IMR-90 (cell line): Measurements from ENCODE around the gene RAD51B. TPM values are rescaled to one million over a fixed set of nuclear protein-coding genes. Genes with fewer than 3 reads are reported as not detected.

Experiments used
- ATAC-seq: fragments of 200-7000 bp; cut with Tn5 transposase; 2 replicates; pipeline ENCODE4 v1.9.1; 2020; ENCODE audit warnings: low read depth, mild to moderate bottlenecking, moderate library complexity
- BruUV-seq: library from RNA; stranded (reverse); fragments of 400-500 nt; replicated peaks from 2 replicates; lab custom pipeline; 2021; lab: Mats Ljungman, UMichigan
- CTCF ChIA-PET: fragments of 300-600 bp; formaldehyde crosslinking; extraction: SDS; loops from one replicate; lab custom pipeline; 2021; ENCODE audit warnings: antibody characterized with exemption; lab: Yijun Ruan, JAX
- POLR2A ChIA-PET: fragments of 300-600 bp; sonication (Branson Sonifier 250); formaldehyde crosslinking; loops from one replicate; lab custom pipeline; 2022; ENCODE audit warnings: antibody characterized with exemption; ENCODE audit not compliant: unreplicated experiment; lab: Charles Lee
- DNase-seq: peaks from one replicate; pipeline ENCODE4 v3.0.0; 2013
- H2AFZ ChIP-seq: replicated peaks from 2 replicates; pipeline ENCODE3; 2013; ENCODE audit warnings: low read length, mild to moderate bottlenecking; ENCODE audit not compliant: poor library complexity
- H2AK5ac ChIP-seq: 2 replicates; pipeline ENCODE4 v1.6.1; 2013; ENCODE audit warnings: low read depth, low read length, inconsistent platforms
- H2AK9ac ChIP-seq: replicated peaks from 2 replicates; pipeline ENCODE3; 2013; ENCODE audit warnings: mild to moderate bottlenecking, low read depth, low read length, moderate library complexity; ENCODE audit not compliant: poor library complexity
- H2BK120ac ChIP-seq: 2 replicates; pipeline ENCODE4 v1.6.1; 2013; ENCODE audit warnings: low read depth, low read length, inconsistent platforms
- H2BK15ac ChIP-seq: 3 replicates; pipeline ENCODE4 v1.6.1; 2013; ENCODE audit warnings: low read depth, low read length, inconsistent platforms
- H2BK20ac ChIP-seq: 2 replicates; pipeline ENCODE4 v1.6.1; 2013; ENCODE audit warnings: low read depth, mild to moderate bottlenecking, inconsistent platforms, low read length, moderate library complexity
- H2BK5ac ChIP-seq: 2 replicates; pipeline ENCODE4 v1.6.1; 2013; ENCODE audit warnings: mild to moderate bottlenecking, low read depth, low read length, inconsistent platforms; ENCODE audit not compliant: poor library complexity, severe bottlenecking
- H3K14ac ChIP-seq: replicated peaks from 2 replicates; pipeline ENCODE4 v1.6.1; 2013; ENCODE audit warnings: low read depth, low read length, inconsistent platforms
- H3K18ac ChIP-seq: 2 replicates; pipeline ENCODE4 v1.6.1; 2013; ENCODE audit warnings: low read depth, low read length, control low read depth
- H3K23ac ChIP-seq: 2 replicates; pipeline ENCODE4 v1.6.1; 2013; ENCODE audit warnings: low read depth, low read length, inconsistent platforms
- H3K27ac ChIP-seq: 2 replicates; pipeline ENCODE4 v1.5.1; 2013; ENCODE audit warnings: mild to moderate bottlenecking, control low read depth, low read length; ENCODE audit not compliant: insufficient read depth
- H3K27me3 ChIP-seq: 2 replicates; pipeline ENCODE4 v1.6.1; 2013; ENCODE audit warnings: low read length; ENCODE audit not compliant: control insufficient read depth, insufficient read depth
- H3K36me3 ChIP-seq: 2 replicates; pipeline ENCODE4 v1.6.1; 2013; ENCODE audit warnings: low read length, mixed read lengths; ENCODE audit not compliant: control insufficient read depth, insufficient read depth
- H3K4ac ChIP-seq: 2 replicates; pipeline ENCODE4 v1.6.1; 2013; ENCODE audit warnings: low read depth, low read length, inconsistent platforms
- H3K4me1 ChIP-seq: 2 replicates; pipeline ENCODE4 v1.6.1; 2013; ENCODE audit warnings: low read length, mixed read lengths; ENCODE audit not compliant: control insufficient read depth, insufficient read depth
- H3K4me2 ChIP-seq: 2 replicates; pipeline ENCODE4 v1.6.1; 2013; ENCODE audit warnings: low read depth, mild to moderate bottlenecking, control low read depth, low read length, moderate library complexity
- H3K4me3 ChIP-seq: 2 replicates; pipeline ENCODE4 v1.5.1; 2013; ENCODE audit warnings: low read depth, mild to moderate bottlenecking, control low read depth, low read length, moderate library complexity; ENCODE audit not compliant: insufficient read depth
- H3K56ac ChIP-seq: 2 replicates; pipeline ENCODE4 v1.6.1; 2013; ENCODE audit warnings: low read length, inconsistent platforms; ENCODE audit not compliant: insufficient read depth; ENCODE audit errors: extremely low read depth
- H3K79me1 ChIP-seq, 2 experiments: 2 replicates each; pipeline ENCODE4 v1.6.1; 2013; ENCODE audit warnings: low read length in 2 of 2, inconsistent platforms in 1 of 2, low read depth in 1 of 2
- H3K9ac ChIP-seq: 2 replicates; pipeline ENCODE4 v1.6.1; 2013; ENCODE audit warnings: low read depth, low read length, control low read depth
- H3K9me1 ChIP-seq: 2 replicates; pipeline ENCODE4 v1.6.1; 2013; ENCODE audit warnings: low read length, inconsistent platforms; ENCODE audit not compliant: insufficient read depth
- H3K9me3 ChIP-seq: 2 replicates; pipeline ENCODE4 v1.6.1; 2013; ENCODE audit warnings: low read length; ENCODE audit not compliant: control insufficient read depth, insufficient read depth
- H4K20me1 ChIP-seq: 2 replicates; pipeline ENCODE4 v1.6.1; 2013; ENCODE audit warnings: low read length, inconsistent platforms; ENCODE audit not compliant: insufficient read depth
- H4K5ac ChIP-seq: 2 replicates; pipeline ENCODE4 v1.6.1; 2013; ENCODE audit warnings: mild to moderate bottlenecking, low read depth, low read length, control low read depth
- H4K8ac ChIP-seq, 2 experiments: 2 replicates each; pipeline ENCODE4 v1.6.1; 2013; ENCODE audit warnings: low read depth in 2 of 2, low read length in 2 of 2, control low read depth in 1 of 2, inconsistent platforms in 1 of 2
- H4K91ac ChIP-seq: 2 replicates; pipeline ENCODE4 v1.6.1; 2013; ENCODE audit warnings: low read depth, low read length, inconsistent platforms; ENCODE audit not compliant: insufficient read depth
- BHLHE40 ChIP-seq: fragments of 150-350 bp; IDR thresholded peaks from 2 replicates; pipeline ENCODE4 v1.6.1; 2016; ENCODE audit warnings: mild to moderate bottlenecking, low read depth, low read length
- CEBPB ChIP-seq: IDR thresholded peaks from 2 replicates; pipeline ENCODE4 v1.6.1; 2012; ENCODE audit warnings: low read depth, low read length, improper control_type of control experiment
- CHD1 ChIP-seq: IDR thresholded peaks from 2 replicates; pipeline ENCODE4 v1.6.1; 2012; ENCODE audit warnings: low read depth, low read length, improper control_type of control experiment
- FOS ChIP-seq: fragments of 150-350 bp; IDR thresholded peaks from 2 replicates; pipeline ENCODE4 v1.6.1; 2016; ENCODE audit warnings: low read depth, low read length
- MAZ ChIP-seq: IDR thresholded peaks from 2 replicates; pipeline ENCODE4 v1.6.1; 2012; ENCODE audit warnings: low read depth, mild to moderate bottlenecking, low read length, improper control_type of control experiment, moderate library complexity, borderline replicate concordance
- MXI1 ChIP-seq: IDR thresholded peaks from 2 replicates; pipeline ENCODE4 v1.6.1; 2012; ENCODE audit warnings: low read depth, mild to moderate bottlenecking, low read length, moderate library complexity, borderline replicate concordance
- POLR2A ChIP-seq: IDR thresholded peaks from 2 replicates; pipeline ENCODE4 v1.6.1; 2012; ENCODE audit warnings: mild to moderate bottlenecking, low read depth, low read length
- RAD21 ChIP-seq: IDR thresholded peaks from 2 replicates; pipeline ENCODE4 v1.6.1; 2012; ENCODE audit warnings: low read length, improper control_type of control experiment
- SMC3 ChIP-seq: fragments of 150-350 bp; IDR thresholded peaks from 2 replicates; pipeline ENCODE4 v1.6.1; 2016; ENCODE audit warnings: low read depth, mild to moderate bottlenecking, antibody characterized with exemption, low read length, moderate library complexity
- WGBS, 2 experiments: methylation state at CpG; one replicate each; pipeline versions ENCODE4 v1.1.5 to v1.1.7; 2013; ENCODE audit warnings: missing lambda C conversion rate in 2 of 2; ENCODE audit not compliant: insufficient read length in 1 of 2; ENCODE audit errors: extremely low coverage in 2 of 2; 5-methylcytosine and 5-hydroxymethylcytosine counted together
- dilution Hi-C: fragments of 300-500 bp; cut with HindIII; formaldehyde crosslinking; loops from one replicate; pipeline ENCODE4 v1.14.3; 2018; ENCODE audit warnings: low sequenced_read_pairs; ENCODE audit not compliant: unreplicated experiment
- in situ Hi-C: fragments of 300-500 bp; cut with MboI; formaldehyde crosslinking; loops from 3 replicates; pipeline ENCODE4 v1.14.3; 2019; ENCODE audit warnings: low sequenced_read_pairs, inconsistent platforms, mixed read lengths
- intact Hi-C: fragments of 100-400 bp; cut with micrococcal nuclease; formaldehyde crosslinking; loops from 2 replicates; pipeline ENCODE4 v1.10.0; 2022
- polyA plus RNA-seq, 3 experiments: library from polyadenylated mRNA; depleted of rRNA; stranded (reverse); fragments of >200 nt; gene quantifications; 2 replicates each; pipeline ENCODE4 v1.2.3, GENCODE V29; 2012; ENCODE audit warnings: low replicate concordance in 1 of 3
- total RNA-seq: library from RNA; depleted of rRNA; stranded (reverse); fragments of >200 nt; gene quantifications from 2 replicates; pipeline ENCODE4 v1.2.3, GENCODE V29; 2012
- TF ChIP-seq, protein P1 (sequence below): fragments of 150-350 bp; IDR thresholded peaks from 2 replicates; pipeline ENCODE4 v1.6.1; 2016; ENCODE audit warnings: low read depth, mild to moderate bottlenecking, low read length, moderate library complexity, borderline replicate concordance
- TF ChIP-seq, protein P2 (sequence below): fragments of 150-350 bp; IDR thresholded peaks from 2 replicates; pipeline ENCODE4 v1.6.1; 2017; ENCODE audit warnings: mild to moderate bottlenecking, antibody characterized with exemption, low read length, low read depth
- TF ChIP-seq, protein P3 (sequence below): conservative IDR thresholded peaks from 2 replicates; pipeline ENCODE4 v1.5.1; 2012; ENCODE audit warnings: mild to moderate bottlenecking, low read depth, low read length, improper control_type of control experiment

Gene RAD51B
- total and polyA plus RNA-seq, 2 of the 4 experiments (the other 2 are of a cell fraction) = 5.1 to 18.8 TPM

DNA sequence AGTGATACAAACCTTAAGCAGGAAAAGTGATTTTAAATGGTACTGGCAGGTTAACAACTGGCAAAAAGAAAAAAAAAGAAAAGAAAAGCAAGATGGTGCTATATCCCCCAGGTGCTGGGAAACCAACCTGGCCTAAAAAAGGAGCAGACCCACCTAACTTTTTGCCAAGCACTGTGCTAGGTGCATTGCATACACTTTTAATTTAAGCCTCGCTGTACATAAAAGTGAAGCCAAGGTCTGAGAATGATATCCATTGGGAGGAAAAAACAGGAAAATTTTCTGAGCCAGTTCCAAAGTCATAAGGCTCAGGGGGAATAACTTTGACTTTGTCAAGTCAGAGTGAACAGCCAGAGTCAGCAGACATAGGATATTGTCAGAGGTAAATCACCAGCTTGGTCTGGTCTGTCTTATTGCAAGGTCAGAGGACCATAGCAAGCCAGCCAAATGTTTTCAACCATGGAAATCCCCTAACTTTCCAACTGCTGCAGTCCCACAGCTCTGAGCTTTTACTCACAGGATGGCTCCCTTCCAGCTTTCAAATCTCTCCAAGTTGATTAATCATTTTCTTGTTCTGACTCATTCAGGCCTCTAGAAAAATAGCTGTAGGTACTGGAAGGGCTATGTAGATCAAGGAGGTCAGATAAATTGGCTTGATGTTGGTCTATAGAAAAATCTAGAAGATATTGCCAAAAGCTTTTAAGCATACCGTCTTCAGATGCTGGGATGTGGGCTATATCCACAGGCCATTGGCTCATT, 412.9 kb downstream of the RAD51B start:
- WGBS, 2 experiments = 20% methylated on average over 1 of the region's 2 CpGs; no CpG with 5 or more reads in 1 of the 2 experiments
- peak overlapping the region; percentile 84 for H3K27ac ChIP-seq
- H3K18ac ChIP-seq = peak overlapping the region; percentile 92
- no peaks in the 10 kb centered on the region for H3K27me3 ChIP-seq
- H3K14ac ChIP-seq = peak overlapping the region; percentile 26
- peak overlapping the region; percentile 53; the same call in 1 of the 3 replicates for H2BK15ac ChIP-seq
- ATAC-seq (peak; percentile 85), DNase-seq (peak; percentile 99)
- intact Hi-C loops = loop anchor here (5.0 kb wide), 3 partner anchors 85 to 290 kb away; no protein-coding TSS in a partner anchor
- H3K23ac ChIP-seq = peak overlapping the region; percentile 26
- peaks cover 0 to 6% of the 10 kb centered on the region in 2 experiments; a peak in 1 of 4 replicates for H3K79me1 ChIP-seq
- peak overlapping the region; percentile 7; the same call in 1 of the 2 replicates for H4K91ac ChIP-seq
- peak overlapping the region in 1 of 2 experiments; percentile 33; a peak in 2 of 4 replicates for H4K8ac ChIP-seq
- peak overlapping the region; percentile 95 for H2BK5ac ChIP-seq
- peak overlapping the region; percentile 64 for H3K4ac ChIP-seq
- in situ Hi-C loops = loop anchor here (5.0 kb wide), 1 partner anchor 85 kb away; no protein-coding TSS in a partner anchor
- peak overlapping the region; percentile 33; the same call in 1 of the 2 replicates for H3K9ac ChIP-seq
- H3K9me1 ChIP-seq = peaks cover 11% of the 10 kb centered on the region
- peak overlapping the region; percentile 80 for H2BK20ac ChIP-seq
- no peaks in the 10 kb centered on the region for H3K36me3 ChIP-seq
- peak overlapping the region; percentile 76; the same call in 1 of the 2 replicates for H4K5ac ChIP-seq
- CTCF ChIA-PET = interaction anchor here (1.2 kb wide), 1 partner anchor 291 kb away, joined by 3 read pairs; no protein-coding TSS in a partner anchor
- H2AK5ac ChIP-seq = peak overlapping the region; percentile 27
- peak overlapping the region; percentile 80 for H2BK120ac ChIP-seq
- H3K4me3 ChIP-seq = no peak overlapping the region
- peaks cover 16% of the 10 kb centered on the region for H3K4me1 ChIP-seq
- H4K20me1 ChIP-seq = no peaks in the 10 kb centered on the region
- peak overlapping the region; percentile 68; the same call in 1 of the 2 replicates for H3K56ac ChIP-seq
- no TSS peak for BruUV-seq
- no peak overlapping the region for H2AFZ ChIP-seq
- POLR2A ChIA-PET = interaction anchor here (1.1 kb wide), 1 partner anchor 560 kb away, joined by 4 read pairs; the partner anchor contains the start of gene ZFP36L1
- dilution Hi-C loops = no loop called here
- no peaks in the 10 kb centered on the region for H3K9me3 ChIP-seq
- no peak overlapping the region for H2AK9ac ChIP-seq
- peak overlapping the region; percentile 69 for H3K4me2 ChIP-seq
- no peak for TF ChIP-seq MAZ
- 0 out of 2 replicates have a peak, but pooled peaks have one; percentile 46 for TF ChIP-seq CEBPB
- TF ChIP-seq CHD1 = no peak
- TF ChIP-seq MXI1 = no peak
- TF ChIP-seq, protein P1, sequence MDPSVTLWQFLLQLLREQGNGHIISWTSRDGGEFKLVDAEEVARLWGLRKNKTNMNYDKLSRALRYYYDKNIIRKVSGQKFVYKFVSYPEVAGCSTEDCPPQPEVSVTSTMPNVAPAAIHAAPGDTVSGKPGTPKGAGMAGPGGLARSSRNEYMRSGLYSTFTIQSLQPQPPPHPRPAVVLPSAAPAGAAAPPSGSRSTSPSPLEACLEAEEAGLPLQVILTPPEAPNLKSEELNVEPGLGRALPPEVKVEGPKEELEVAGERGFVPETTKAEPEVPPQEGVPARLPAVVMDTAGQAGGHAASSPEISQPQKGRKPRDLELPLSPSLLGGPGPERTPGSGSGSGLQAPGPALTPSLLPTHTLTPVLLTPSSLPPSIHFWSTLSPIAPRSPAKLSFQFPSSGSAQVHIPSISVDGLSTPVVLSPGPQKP = no peak
- TF ChIP-seq, protein P2, sequence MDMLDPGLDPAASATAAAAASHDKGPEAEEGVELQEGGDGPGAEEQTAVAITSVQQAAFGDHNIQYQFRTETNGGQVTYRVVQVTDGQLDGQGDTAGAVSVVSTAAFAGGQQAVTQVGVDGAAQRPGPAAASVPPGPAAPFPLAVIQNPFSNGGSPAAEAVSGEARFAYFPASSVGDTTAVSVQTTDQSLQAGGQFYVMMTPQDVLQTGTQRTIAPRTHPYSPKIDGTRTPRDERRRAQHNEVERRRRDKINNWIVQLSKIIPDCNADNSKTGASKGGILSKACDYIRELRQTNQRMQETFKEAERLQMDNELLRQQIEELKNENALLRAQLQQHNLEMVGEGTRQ = 0 out of 2 replicates have a peak, but pooled peaks have one; percentile 6
- peak; percentile 63; the same call in 1 of the 2 replicates for TF ChIP-seq FOS
- TF ChIP-seq RAD21 = peak; percentile 24; the same call in 1 of the 2 replicates
- TF ChIP-seq SMC3 = no peak
- 0 out of 2 replicates have a peak, but pooled peaks have one; percentile 21 for TF ChIP-seq POLR2A
- TF ChIP-seq BHLHE40 = 0 out of 2 replicates have a peak, but pooled peaks have one; percentile 7
- TF ChIP-seq, protein P3, sequence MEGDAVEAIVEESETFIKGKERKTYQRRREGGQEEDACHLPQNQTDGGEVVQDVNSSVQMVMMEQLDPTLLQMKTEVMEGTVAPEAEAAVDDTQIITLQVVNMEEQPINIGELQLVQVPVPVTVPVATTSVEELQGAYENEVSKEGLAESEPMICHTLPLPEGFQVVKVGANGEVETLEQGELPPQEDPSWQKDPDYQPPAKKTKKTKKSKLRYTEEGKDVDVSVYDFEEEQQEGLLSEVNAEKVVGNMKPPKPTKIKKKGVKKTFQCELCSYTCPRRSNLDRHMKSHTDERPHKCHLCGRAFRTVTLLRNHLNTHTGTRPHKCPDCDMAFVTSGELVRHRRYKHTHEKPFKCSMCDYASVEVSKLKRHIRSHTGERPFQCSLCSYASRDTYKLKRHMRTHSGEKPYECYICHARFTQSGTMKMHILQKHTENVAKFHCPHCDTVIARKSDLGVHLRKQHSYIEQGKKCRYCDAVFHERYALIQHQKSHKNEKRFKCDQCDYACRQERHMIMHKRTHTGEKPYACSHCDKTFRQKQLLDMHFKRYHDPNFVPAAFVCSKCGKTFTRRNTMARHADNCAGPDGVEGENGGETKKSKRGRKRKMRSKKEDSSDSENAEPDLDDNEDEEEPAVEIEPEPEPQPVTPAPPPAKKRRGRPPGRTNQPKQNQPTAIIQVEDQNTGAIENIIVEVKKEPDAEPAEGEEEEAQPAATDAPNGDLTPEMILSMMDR = no peak; the same call in 1 of the 2 replicates
